DND-41 (cell line): ENCODE data around the gene GPR39.

Experiments used
- CTCF ChIP-seq: IDR thresholded peaks from 2 replicates; pipeline ENCODE4 v1.5.1; 2012; ENCODE audit warnings: borderline replicate concordance, low read length, moderate library complexity, mild to moderate bottlenecking; ENCODE audit not compliant: poor library complexity, severe bottlenecking; ENCODE audit errors: extremely low read depth
- EZH2 ChIP-seq: IDR thresholded peaks from 3 replicates; pipeline ENCODE4 v1.6.1; 2012; ENCODE audit warnings: borderline replicate concordance, low read depth, mild to moderate bottlenecking, moderate library complexity, low read length, inconsistent platforms; ENCODE audit not compliant: severe bottlenecking

GRCh38 chr2:132557694-132558093, 141.1 kb downstream of the GPR39 start:
- TF ChIP-seq CTCF: no peak
- TF ChIP-seq EZH2: no peak
